RCC 7860 (cell line): ENCODE results near the gene ANKRD28.
"Not testable (repeated sequence)": the region's sequence is repeated elsewhere in the genome, so short reads cannot be mapped to it uniquely, and the experiment has no call there.

Source experiments
- DNase-seq: peaks from one replicate; pipeline ENCODE4 v3.0.0-alpha.2; 2015; ENCODE audit warnings: low spot score
- FAIRE-seq: peaks from 2 replicates; lab custom pipeline; 2012; peaks lifted over from hg19 to GRCh38; lab: Jason Lieb, UNC

Gene ANKRD28

DNA sequence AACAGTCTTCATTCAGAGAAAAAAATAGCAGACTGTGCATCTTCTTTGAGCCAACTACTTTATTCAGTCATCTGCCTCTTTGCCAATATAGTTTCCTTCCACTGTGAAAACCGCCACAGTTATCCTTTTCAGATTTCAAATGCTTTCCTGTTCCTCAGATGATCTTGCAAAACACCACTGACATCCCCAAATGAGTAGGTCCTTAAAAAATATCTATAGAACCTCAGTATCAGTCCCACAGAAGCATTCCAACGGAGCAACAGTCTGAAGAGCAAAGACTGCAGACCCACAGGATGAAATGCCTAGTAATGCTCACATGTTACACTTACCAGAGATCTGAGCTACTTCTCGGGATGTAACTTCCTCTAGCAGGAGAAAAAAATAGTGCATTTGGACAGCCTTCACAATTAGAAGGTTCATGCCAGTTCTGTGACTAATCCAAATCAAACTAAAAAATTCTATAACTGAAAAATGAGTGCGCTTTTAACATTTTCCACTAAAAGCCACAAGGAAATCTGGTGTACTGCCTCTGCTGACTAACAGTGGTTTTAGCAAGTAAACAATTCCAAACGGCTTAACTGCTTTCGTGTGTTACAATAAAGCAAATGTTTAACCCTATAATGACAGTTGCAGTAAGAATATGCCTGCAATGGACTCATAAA, at the start of gene ANKRD28:
ANKRD28 (minus strand) TSS at position 338 of the 662 bp plus-strand sequence. CDS start 1,458 bp downstream, outside the sequence.
- DNase-seq: peak; percentile 95
- peak; percentile 96 for FAIRE-seq

DNA sequence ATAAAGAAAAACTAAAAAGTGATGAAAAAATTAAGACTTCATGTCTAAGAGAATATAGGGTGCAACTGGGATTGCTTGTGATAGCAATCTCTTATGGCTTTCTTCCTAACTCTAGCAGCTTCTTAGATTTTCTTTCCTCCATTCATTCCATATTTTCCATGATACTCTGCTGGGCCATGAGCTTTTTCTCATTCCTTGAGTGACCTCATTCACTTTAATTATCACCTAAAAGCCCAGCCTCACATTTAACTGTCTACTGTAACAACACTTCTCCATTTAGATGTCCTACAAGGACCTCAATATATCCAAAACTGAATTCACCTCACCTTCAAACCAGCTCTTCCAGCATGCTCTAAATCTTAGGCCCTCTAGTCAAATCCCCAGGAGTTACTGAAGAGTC, 49.5 kb upstream of the ANKRD28 start:
- no peak for DNase-seq
- FAIRE-seq: no peak

DNA sequence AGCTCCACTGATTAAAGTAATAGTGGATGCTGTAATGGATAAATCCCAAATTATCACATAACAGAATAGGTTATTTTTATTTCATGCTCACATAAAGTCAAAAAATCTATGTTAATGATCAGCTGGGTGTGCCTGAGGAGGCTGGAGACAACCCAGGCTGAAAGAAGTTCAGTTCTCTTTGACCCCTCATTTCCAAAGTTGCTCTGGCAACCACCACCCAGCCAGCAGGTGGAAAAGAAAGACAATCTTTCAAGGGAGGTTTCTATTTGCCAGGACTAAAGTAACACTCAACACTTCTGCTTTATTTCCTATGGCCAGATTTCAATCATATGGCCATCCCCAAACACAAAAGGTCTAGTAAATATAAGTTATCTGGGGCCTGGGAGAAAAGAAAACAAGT, 48.8 kb upstream of the ANKRD28 start:
- FAIRE-seq (no peak), DNase-seq (no peak)

DNA sequence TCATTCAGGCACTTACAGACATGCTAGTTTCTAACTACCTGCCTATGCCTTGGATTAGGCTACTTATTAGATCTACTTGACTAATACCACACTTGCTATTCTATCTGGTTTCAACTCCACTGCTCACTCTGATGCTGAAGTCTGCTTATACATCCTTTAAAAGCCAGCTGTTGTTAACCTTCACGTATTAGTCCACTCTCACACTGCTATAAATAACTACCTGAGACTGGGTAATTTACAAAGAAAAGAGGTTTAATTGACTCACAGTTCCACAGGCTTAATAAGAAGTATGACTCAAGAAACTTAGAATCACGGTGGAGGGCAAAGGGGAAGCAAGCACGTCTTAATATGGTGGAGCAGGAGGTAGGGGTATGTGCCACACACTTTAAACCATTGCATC, 47.7 kb upstream of the ANKRD28 start:
- no peak for DNase-seq
- FAIRE-seq: no peak

DNA sequence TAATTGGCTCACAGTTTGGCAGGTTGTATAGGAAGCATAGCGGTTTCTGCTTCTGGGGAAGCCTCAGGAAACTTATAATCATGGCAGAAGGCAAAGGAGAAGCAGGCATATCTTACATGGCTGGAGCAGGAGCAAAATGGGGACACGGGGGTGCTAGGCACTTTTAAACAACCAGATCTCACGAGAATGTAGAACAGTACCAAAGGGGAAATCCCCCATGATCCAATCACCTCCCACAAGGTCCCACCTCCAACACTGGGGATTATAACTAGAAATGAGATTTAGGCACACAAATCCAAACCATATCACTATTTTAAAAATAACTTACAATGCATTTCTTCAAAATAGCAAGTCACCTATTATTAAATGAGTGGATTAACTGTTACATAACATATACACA, 47.1 kb upstream of the ANKRD28 start:
- no peak for FAIRE-seq
- no peak for DNase-seq

DNA sequence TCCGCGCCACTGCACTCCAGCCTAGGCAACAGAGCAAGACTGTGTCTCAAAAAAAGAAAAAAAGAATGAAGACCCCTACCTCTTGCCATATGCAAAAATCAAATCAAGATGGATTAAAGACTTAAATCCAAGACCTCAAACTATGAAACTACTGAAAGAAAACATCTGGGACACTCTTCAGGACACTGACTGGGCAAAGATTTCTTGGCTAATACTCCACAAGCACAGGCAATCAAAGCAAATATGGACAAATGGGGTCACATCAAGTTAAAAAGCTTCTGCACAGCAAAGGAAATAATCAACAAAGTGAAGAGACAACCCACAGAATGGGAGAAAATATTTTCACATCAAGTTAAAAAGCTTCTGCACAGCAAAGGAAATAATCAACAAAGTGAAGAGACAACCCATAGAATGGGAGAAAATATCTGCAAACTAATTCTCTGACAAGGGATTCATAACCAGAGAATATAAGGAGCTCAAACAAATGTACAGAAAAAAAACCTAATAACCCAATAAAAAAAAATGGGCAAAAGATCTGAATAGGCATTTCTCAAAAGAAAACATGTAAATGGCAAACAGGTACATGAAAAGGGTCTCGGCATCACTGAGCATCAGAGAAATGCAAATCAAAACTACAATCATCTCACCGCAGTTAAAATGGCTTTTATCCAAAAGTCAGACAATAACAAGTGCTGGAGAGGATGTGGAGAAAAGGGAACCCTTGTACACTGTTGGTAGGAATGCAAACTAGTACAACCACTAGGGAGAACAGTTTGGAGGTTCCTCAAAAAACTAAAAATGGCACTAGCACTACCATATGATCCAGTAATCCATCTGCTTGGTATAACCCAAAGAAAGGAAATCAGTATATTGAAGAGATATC, 43.6 kb upstream of the ANKRD28 start:
- FAIRE-seq: not testable (repeated sequence)

DNA sequence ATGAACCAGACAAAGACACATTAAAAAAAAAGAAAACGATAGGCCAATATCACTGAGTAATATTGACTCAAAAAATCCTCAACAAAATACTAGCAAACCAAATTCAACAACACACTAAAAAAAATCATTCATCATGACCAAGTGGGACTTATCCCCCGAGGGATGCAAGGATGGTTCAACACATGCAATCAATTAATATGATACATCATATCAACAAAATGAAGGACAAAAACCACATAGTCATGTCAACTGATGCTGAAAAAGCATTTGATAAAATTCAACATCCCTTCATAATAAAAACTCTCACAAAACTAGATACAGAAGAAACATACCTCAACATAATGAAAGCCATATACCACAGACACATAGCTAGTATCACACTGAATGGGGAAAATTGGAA, 41.8 kb upstream of the ANKRD28 start:
- DNase-seq (no peak), FAIRE-seq (no peak)

More for the DNA sequence above, 43.6 kb upstream of the ANKRD28 start:
- DNase-seq: not testable (repeated sequence)

DNA sequence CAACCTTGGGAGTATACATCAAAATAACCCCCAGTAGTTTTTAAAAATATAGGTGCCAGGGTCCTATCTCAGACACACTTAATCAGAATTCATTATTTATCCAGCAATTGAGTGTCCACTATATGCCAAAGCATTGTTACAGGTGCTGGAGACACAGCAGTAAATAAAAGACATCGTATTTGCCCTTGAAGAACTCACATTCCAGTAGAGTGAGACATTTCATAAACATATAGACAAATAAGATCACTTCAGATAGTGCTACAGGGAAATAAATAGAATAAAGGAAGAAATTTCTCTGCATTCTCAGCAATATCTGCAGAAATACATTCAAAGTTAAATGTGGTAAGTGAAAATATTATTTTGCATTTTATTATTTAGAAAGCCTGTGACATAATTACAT, 34.1 kb upstream of the ANKRD28 start:
- DNase-seq: no peak
- FAIRE-seq: no peak

DNA sequence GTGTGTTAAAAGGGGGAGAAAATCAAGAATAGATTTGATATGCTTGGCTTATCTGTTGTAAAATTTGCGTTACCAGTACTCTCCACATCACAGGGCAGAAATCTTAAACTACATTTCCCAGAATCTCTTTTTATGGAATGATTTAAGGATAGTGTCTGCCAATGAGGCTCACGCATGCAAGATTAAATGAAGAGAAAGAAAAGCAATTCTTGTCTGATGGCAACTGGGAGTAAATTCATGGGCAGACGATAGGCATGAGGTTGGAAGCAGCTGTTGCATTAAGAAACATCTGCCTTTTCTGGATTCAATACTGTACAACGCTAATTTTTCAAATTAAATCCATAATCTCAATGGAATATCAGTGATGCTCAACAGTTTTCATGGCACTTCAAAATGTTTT, 27.2 kb upstream of the ANKRD28 start:
- no peak for FAIRE-seq
- DNase-seq: no peak

DNA sequence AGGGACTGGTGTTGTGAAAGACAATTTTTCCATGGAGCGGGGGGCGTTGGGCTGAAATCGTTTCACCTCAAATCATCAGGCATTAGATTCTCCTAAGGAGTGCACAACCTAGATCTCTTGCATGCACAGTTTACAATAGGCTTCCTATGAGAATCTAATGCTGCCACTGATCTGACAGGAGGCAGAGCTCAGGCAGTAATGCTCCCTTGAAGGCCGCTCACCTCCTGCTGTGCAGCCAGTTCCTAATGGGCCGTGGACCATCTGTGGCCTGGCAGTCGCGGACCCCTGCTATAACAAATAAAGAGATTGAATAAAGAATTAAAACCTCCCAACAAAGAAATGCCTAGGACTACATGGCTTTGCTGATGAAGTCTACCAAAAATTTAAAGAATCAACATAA, 25.3 kb upstream of the ANKRD28 start:
- no peak for DNase-seq
- FAIRE-seq: no peak

DNA sequence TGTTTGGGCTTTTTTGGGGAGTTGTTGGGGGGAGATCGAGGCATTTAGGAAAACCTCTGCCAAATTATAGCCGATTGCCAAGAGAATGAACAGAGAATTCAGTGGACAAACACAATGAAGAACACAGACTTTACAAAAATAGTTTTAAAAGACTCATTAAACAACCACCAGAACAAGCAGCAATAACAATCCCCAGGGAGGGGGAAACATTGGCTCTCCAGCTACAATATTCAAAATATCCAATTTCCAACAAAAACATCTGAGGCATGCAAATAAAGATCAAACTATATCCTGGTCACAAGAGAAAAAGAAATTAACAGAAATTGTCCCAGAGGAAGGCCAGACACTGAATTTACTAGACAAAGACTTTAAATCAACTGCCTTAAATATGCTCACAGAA, 24.5 kb upstream of the ANKRD28 start:
- no peak for DNase-seq
- no peak for FAIRE-seq

DNA sequence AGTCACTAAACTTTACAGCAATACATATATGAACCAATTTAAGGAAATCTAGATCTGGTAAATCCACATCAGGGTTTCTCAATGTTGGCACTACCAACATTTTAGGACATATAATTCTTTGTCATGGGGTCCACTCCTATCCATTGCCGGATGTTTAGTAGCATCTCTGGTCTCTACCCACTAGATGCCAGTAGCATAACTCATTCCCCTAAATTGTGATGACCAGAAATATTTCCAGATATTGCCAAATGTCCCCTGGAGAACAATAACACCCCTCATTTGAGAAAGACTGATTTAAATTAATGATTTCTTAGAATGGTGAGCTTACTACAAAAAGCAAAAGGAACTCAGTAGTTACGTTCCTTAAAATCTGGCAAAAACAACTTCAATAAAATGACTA, 23.1 kb upstream of the ANKRD28 start:
- no peak for DNase-seq
- FAIRE-seq: no peak

DNA sequence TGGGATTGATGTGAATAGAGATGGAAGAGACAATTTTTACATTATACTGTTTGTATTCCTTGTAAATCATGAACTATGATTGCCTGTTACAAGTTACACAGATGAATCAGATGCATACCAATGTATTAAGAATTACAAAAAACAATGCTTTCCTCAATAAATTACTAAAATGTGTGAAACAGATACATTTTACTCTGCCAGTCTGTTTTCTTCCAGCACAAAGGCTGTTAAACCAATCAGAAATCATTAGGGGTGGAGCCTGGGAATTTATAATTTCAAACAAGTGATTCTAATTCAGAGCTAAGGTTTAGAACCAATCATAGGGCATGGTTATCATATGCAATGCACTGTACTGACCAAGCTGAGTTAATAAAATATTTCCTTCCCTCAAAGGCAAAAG, 21.8 kb upstream of the ANKRD28 start:
- DNase-seq (no peak), FAIRE-seq (no peak)

DNA sequence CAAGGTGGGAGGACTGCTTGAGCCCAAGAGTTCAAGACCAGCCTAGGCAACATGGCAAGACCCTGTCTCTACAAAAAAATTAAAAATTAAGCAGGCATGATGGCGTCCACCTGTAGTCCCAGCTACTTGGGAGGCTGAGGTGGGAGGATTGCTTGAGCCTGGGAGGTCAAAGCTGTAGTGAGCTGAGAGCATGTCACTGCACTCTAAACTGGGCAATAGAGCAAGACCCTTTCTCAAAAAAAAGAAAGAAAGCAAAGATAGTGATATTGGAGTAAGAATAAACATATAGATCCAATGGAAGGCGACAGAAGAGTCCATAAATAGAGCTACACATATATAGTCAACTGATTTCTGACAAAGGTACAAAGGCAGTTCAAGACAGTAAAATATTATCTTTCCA, 21.3 kb upstream of the ANKRD28 start:
- FAIRE-seq: no peak
- DNase-seq: no peak

DNA sequence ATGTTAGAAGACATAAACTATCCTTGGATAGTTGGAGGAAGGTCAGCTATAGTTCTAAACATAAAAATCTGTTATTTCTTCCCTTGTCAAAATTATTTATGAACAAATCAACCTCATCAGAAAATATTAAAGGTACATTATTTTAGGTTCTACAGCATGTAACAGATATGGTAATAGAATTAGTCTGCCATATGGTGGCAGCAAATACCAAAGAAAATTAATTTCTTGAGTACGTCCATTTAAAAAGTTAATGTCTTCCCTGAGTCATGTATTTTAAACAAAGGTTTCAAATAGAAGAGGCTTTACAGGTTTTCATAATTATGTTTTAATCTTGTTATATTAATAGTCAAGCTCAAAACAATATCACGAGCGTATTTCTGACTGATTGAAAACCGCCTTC, 17.9 kb upstream of the ANKRD28 start:
- peak; percentile 75 for FAIRE-seq
- peak; percentile 23 for DNase-seq

DNA sequence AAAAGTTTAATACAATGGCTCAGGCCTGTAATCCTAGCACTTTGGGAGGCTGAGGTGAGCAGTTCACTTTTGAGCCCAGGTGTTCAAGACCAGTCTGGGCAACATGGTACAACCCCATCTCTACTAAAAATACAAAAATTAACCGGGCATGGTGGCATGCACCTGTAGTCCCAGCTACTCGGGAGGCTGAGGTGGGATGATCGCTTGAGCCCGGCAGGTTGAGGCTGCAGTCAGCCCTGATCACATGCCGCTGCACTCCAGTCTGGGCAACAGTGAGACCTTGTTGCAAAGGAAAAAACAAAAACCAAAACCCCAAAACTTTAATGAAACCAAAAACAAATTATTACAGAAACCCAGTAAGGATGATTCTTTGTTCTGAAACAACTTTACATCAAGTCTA, 15.3 kb upstream of the ANKRD28 start:
- not testable (repeated sequence) for DNase-seq, FAIRE-seq

DNA sequence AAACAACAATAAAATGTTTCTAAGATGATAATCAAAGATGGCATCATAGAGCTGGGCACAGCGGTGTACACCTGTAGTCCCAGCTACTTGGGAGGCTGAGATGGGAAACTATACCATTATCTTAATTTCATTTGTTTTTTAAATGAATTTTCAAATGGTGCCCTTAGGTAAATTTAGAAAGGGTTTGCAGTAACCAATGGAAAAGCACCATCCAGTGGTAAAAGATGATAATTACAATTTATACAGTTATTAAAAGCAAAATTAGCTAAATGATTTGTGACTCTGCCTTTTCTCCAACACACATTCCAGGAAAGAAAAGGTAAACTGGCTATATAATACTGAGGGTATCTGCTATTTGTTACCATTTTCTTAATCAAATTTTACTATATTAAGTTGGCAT, 14.4 kb upstream of the ANKRD28 start:
- peak; percentile 29 for DNase-seq
- peak; percentile 35 for FAIRE-seq

DNA sequence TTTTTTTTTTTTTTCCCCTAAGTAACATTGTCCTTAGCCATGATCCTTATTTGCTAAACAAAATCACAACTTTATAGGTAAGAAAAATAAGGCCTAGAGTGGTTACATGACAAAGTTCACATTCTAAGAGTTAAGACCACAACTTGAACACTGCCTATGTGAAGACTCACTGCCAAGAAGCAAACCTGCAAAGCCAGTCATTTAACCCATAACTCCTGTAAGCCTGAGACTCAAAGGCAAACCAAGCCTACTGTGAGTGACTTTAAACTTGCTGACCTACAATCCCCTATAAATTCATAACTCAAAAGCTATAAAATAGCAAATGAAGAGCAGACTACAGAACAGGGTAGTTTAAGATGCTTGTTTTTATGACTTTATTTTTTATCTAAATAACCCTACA, 12.9 kb upstream of the ANKRD28 start:
- no peak for DNase-seq
- no peak for FAIRE-seq

DNA sequence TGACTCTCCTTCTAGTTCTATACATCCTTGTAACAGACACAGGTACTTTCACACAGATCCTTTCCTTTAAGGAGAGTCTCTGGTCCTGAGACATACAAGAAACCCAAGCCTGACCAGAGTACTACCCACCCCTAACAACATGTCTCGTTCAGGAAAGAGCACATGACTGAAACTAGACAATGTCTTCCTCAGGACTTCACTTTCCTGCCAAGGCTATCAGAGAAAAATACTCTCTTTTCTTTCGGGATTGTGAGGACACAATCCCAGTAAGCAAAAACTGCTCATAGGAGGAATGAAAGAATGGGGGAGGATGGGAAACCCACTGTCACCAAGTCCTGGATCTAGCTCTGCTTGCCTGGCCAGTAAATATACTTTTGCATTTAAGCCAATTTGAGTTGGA, 11.5 kb upstream of the ANKRD28 start:
- FAIRE-seq: no peak
- no peak for DNase-seq

DNA sequence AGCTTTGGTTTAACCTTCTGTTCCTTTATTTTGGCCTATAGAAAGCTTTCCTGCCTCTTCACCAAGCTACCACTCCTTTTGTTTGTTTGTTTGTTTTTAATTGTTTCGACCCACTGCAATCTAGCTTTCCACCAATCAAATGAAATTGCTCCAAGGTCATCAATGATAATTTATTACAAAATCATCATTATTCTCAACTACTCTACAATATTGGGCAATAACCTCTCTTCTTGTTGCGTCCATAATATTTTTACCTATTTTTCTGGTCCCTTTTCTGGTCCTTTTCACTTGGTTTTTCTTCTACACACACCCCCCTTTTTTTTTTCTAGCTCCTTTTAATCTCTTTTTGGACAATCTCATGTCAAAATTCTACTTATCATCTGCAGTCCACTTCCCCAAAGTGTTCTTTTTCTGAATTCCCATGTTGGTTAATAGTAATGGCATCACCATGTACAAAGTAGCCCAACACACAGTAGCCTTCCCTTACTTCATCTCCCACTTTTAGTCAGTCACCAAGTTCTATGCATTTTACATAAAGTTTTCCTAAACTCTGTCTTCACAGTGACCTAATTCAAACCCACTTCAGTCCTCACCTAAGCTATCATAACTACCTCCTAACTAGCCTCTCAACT, 11.0 kb upstream of the ANKRD28 start:
- FAIRE-seq: no peak
- no peak for DNase-seq

DNA sequence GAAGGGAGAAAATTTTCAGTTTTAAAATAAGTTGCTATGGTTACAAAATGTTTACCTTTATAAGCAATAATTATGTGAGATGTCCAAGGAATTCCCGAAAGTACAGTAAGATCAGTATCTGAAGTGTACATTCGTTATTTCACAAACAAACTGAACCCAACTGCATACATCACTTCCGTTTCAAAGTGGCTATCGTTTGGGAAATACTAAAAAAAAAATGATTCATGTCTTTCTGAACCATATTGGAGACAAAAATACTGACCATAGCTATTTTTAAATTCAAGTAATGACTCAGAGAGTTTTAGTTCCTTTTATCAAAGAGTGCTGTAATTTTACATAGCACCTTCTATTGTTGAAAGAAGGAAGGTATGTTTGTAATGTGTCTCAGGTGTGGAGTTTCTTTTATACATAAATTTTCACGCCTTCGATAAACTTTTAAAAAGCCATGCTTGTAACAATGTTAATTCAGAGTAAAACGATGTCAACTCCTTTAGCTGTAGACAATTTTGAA, 8.0 kb upstream of the ANKRD28 start:
- DNase-seq (peak; percentile 20), FAIRE-seq (no peak)
